IMR-90 (cell line): ENCODE data around the gene SERPINB11. TPM values are rescaled to one million over a fixed set of nuclear protein-coding genes. Genes with fewer than 3 reads are reported as not detected.

ENCODE experiments used
- ATAC-seq: fragments of 200-7000 bp; cut with Tn5 transposase; 2 replicates; pipeline ENCODE4 v1.9.1; 2020; ENCODE audit warnings: low read depth, mild to moderate bottlenecking, moderate library complexity
- BruUV-seq: library from RNA; stranded (reverse); fragments of 400-500 nt; replicated peaks from 2 replicates; lab custom pipeline; 2021; lab: Mats Ljungman, UMichigan
- CTCF ChIA-PET: fragments of 300-600 bp; formaldehyde crosslinking; extraction: SDS; loops from one replicate; lab custom pipeline; 2021; ENCODE audit warnings: antibody characterized with exemption; lab: Yijun Ruan, JAX
- POLR2A ChIA-PET: fragments of 300-600 bp; sonication (Branson Sonifier 250); formaldehyde crosslinking; loops from one replicate; lab custom pipeline; 2022; ENCODE audit warnings: antibody characterized with exemption; ENCODE audit not compliant: unreplicated experiment; lab: Charles Lee
- DNase-seq: peaks from one replicate; pipeline ENCODE4 v3.0.0; 2013
- H2AFZ ChIP-seq: replicated peaks from 2 replicates; pipeline ENCODE3; 2013; ENCODE audit warnings: low read length, mild to moderate bottlenecking; ENCODE audit not compliant: poor library complexity
- H2AK5ac ChIP-seq: 2 replicates; pipeline ENCODE4 v1.6.1; 2013; ENCODE audit warnings: low read depth, low read length, inconsistent platforms
- H2AK9ac ChIP-seq: replicated peaks from 2 replicates; pipeline ENCODE3; 2013; ENCODE audit warnings: mild to moderate bottlenecking, low read depth, low read length, moderate library complexity; ENCODE audit not compliant: poor library complexity
- H2BK120ac ChIP-seq: 2 replicates; pipeline ENCODE4 v1.6.1; 2013; ENCODE audit warnings: low read depth, low read length, inconsistent platforms
- H2BK15ac ChIP-seq: 3 replicates; pipeline ENCODE4 v1.6.1; 2013; ENCODE audit warnings: low read depth, low read length, inconsistent platforms
- H2BK20ac ChIP-seq: 2 replicates; pipeline ENCODE4 v1.6.1; 2013; ENCODE audit warnings: low read depth, mild to moderate bottlenecking, inconsistent platforms, low read length, moderate library complexity
- H2BK5ac ChIP-seq: 2 replicates; pipeline ENCODE4 v1.6.1; 2013; ENCODE audit warnings: mild to moderate bottlenecking, low read depth, low read length, inconsistent platforms; ENCODE audit not compliant: poor library complexity, severe bottlenecking
- H3K14ac ChIP-seq: replicated peaks from 2 replicates; pipeline ENCODE4 v1.6.1; 2013; ENCODE audit warnings: low read depth, low read length, inconsistent platforms
- H3K18ac ChIP-seq: 2 replicates; pipeline ENCODE4 v1.6.1; 2013; ENCODE audit warnings: low read depth, low read length, control low read depth
- H3K23ac ChIP-seq: 2 replicates; pipeline ENCODE4 v1.6.1; 2013; ENCODE audit warnings: low read depth, low read length, inconsistent platforms
- H3K27ac ChIP-seq: 2 replicates; pipeline ENCODE4 v1.5.1; 2013; ENCODE audit warnings: mild to moderate bottlenecking, control low read depth, low read length; ENCODE audit not compliant: insufficient read depth
- H3K27me3 ChIP-seq: 2 replicates; pipeline ENCODE4 v1.6.1; 2013; ENCODE audit warnings: low read length; ENCODE audit not compliant: control insufficient read depth, insufficient read depth
- H3K36me3 ChIP-seq: 2 replicates; pipeline ENCODE4 v1.6.1; 2013; ENCODE audit warnings: low read length, mixed read lengths; ENCODE audit not compliant: control insufficient read depth, insufficient read depth
- H3K4ac ChIP-seq: 2 replicates; pipeline ENCODE4 v1.6.1; 2013; ENCODE audit warnings: low read depth, low read length, inconsistent platforms
- H3K4me1 ChIP-seq: 2 replicates; pipeline ENCODE4 v1.6.1; 2013; ENCODE audit warnings: low read length, mixed read lengths; ENCODE audit not compliant: control insufficient read depth, insufficient read depth
- H3K4me2 ChIP-seq: 2 replicates; pipeline ENCODE4 v1.6.1; 2013; ENCODE audit warnings: low read depth, mild to moderate bottlenecking, control low read depth, low read length, moderate library complexity
- H3K4me3 ChIP-seq: 2 replicates; pipeline ENCODE4 v1.5.1; 2013; ENCODE audit warnings: low read depth, mild to moderate bottlenecking, control low read depth, low read length, moderate library complexity; ENCODE audit not compliant: insufficient read depth
- H3K56ac ChIP-seq: 2 replicates; pipeline ENCODE4 v1.6.1; 2013; ENCODE audit warnings: low read length, inconsistent platforms; ENCODE audit not compliant: insufficient read depth; ENCODE audit errors: extremely low read depth
- H3K79me1 ChIP-seq, 2 experiments: 2 replicates each; pipeline ENCODE4 v1.6.1; 2013; ENCODE audit warnings: low read length in 2 of 2, inconsistent platforms in 1 of 2, low read depth in 1 of 2
- H3K9ac ChIP-seq: 2 replicates; pipeline ENCODE4 v1.6.1; 2013; ENCODE audit warnings: low read depth, low read length, control low read depth
- H3K9me1 ChIP-seq: 2 replicates; pipeline ENCODE4 v1.6.1; 2013; ENCODE audit warnings: low read length, inconsistent platforms; ENCODE audit not compliant: insufficient read depth
- H3K9me3 ChIP-seq: 2 replicates; pipeline ENCODE4 v1.6.1; 2013; ENCODE audit warnings: low read length; ENCODE audit not compliant: control insufficient read depth, insufficient read depth
- H4K20me1 ChIP-seq: 2 replicates; pipeline ENCODE4 v1.6.1; 2013; ENCODE audit warnings: low read length, inconsistent platforms; ENCODE audit not compliant: insufficient read depth
- H4K5ac ChIP-seq: 2 replicates; pipeline ENCODE4 v1.6.1; 2013; ENCODE audit warnings: mild to moderate bottlenecking, low read depth, low read length, control low read depth
- H4K8ac ChIP-seq, 2 experiments: 2 replicates each; pipeline ENCODE4 v1.6.1; 2013; ENCODE audit warnings: low read depth in 2 of 2, low read length in 2 of 2, control low read depth in 1 of 2, inconsistent platforms in 1 of 2
- H4K91ac ChIP-seq: 2 replicates; pipeline ENCODE4 v1.6.1; 2013; ENCODE audit warnings: low read depth, low read length, inconsistent platforms; ENCODE audit not compliant: insufficient read depth
- BHLHE40 ChIP-seq: fragments of 150-350 bp; IDR thresholded peaks from 2 replicates; pipeline ENCODE4 v1.6.1; 2016; ENCODE audit warnings: mild to moderate bottlenecking, low read depth, low read length
- CEBPB ChIP-seq: IDR thresholded peaks from 2 replicates; pipeline ENCODE4 v1.6.1; 2012; ENCODE audit warnings: low read depth, low read length, improper control_type of control experiment
- FOS ChIP-seq: fragments of 150-350 bp; IDR thresholded peaks from 2 replicates; pipeline ENCODE4 v1.6.1; 2016; ENCODE audit warnings: low read depth, low read length
- MAZ ChIP-seq: IDR thresholded peaks from 2 replicates; pipeline ENCODE4 v1.6.1; 2012; ENCODE audit warnings: low read depth, mild to moderate bottlenecking, low read length, improper control_type of control experiment, moderate library complexity, borderline replicate concordance
- MXI1 ChIP-seq: IDR thresholded peaks from 2 replicates; pipeline ENCODE4 v1.6.1; 2012; ENCODE audit warnings: low read depth, mild to moderate bottlenecking, low read length, moderate library complexity, borderline replicate concordance
- NFE2L2 ChIP-seq: fragments of 150-350 bp; IDR thresholded peaks from 2 replicates; pipeline ENCODE4 v1.6.1; 2016; ENCODE audit warnings: low read depth, mild to moderate bottlenecking, low read length
- POLR2A ChIP-seq: IDR thresholded peaks from 2 replicates; pipeline ENCODE4 v1.6.1; 2012; ENCODE audit warnings: mild to moderate bottlenecking, low read depth, low read length
- RAD21 ChIP-seq: IDR thresholded peaks from 2 replicates; pipeline ENCODE4 v1.6.1; 2012; ENCODE audit warnings: low read length, improper control_type of control experiment
- RFX5 ChIP-seq: IDR thresholded peaks from 2 replicates; pipeline ENCODE4 v1.8.0; 2012; ENCODE audit warnings: low read depth, mild to moderate bottlenecking, low read length, moderate library complexity
- SMC3 ChIP-seq: fragments of 150-350 bp; IDR thresholded peaks from 2 replicates; pipeline ENCODE4 v1.6.1; 2016; ENCODE audit warnings: low read depth, mild to moderate bottlenecking, antibody characterized with exemption, low read length, moderate library complexity
- WGBS, 2 experiments: methylation state at CpG; one replicate each; pipeline versions ENCODE4 v1.1.5 to v1.1.7; 2013; ENCODE audit warnings: missing lambda C conversion rate in 2 of 2; ENCODE audit not compliant: insufficient read length in 1 of 2; ENCODE audit errors: extremely low coverage in 2 of 2; 5-methylcytosine and 5-hydroxymethylcytosine counted together
- dilution Hi-C: fragments of 300-500 bp; cut with HindIII; formaldehyde crosslinking; loops from one replicate; pipeline ENCODE4 v1.14.3; 2018; ENCODE audit warnings: low sequenced_read_pairs; ENCODE audit not compliant: unreplicated experiment
- in situ Hi-C: fragments of 300-500 bp; cut with MboI; formaldehyde crosslinking; loops from 3 replicates; pipeline ENCODE4 v1.14.3; 2019; ENCODE audit warnings: low sequenced_read_pairs, inconsistent platforms, mixed read lengths
- intact Hi-C: fragments of 100-400 bp; cut with micrococcal nuclease; formaldehyde crosslinking; loops from 2 replicates; pipeline ENCODE4 v1.10.0; 2022
- polyA plus RNA-seq, 3 experiments: library from polyadenylated mRNA; depleted of rRNA; stranded (reverse); fragments of >200 nt; gene quantifications; 2 replicates each; pipeline ENCODE4 v1.2.3, GENCODE V29; 2012; ENCODE audit warnings: low replicate concordance in 1 of 3
- total RNA-seq: library from RNA; depleted of rRNA; stranded (reverse); fragments of >200 nt; gene quantifications from 2 replicates; pipeline ENCODE4 v1.2.3, GENCODE V29; 2012
- TF ChIP-seq, protein P1 (sequence below): fragments of 150-350 bp; IDR thresholded peaks from 2 replicates; pipeline ENCODE4 v1.6.1; 2016; ENCODE audit warnings: low read depth, mild to moderate bottlenecking, low read length, moderate library complexity, borderline replicate concordance
- TF ChIP-seq, protein P2 (sequence below): fragments of 150-350 bp; IDR thresholded peaks from 2 replicates; pipeline ENCODE4 v1.6.1; 2017; ENCODE audit warnings: mild to moderate bottlenecking, antibody characterized with exemption, low read length, low read depth
- TF ChIP-seq, protein P3 (sequence below): conservative IDR thresholded peaks from 2 replicates; pipeline ENCODE4 v1.5.1; 2012; ENCODE audit warnings: mild to moderate bottlenecking, low read depth, low read length, improper control_type of control experiment

Gene SERPINB11
- total and polyA plus RNA-seq, 2 of the 4 experiments (the other 2 are of a cell fraction): 0.12 to 0.18 TPM

DNA sequence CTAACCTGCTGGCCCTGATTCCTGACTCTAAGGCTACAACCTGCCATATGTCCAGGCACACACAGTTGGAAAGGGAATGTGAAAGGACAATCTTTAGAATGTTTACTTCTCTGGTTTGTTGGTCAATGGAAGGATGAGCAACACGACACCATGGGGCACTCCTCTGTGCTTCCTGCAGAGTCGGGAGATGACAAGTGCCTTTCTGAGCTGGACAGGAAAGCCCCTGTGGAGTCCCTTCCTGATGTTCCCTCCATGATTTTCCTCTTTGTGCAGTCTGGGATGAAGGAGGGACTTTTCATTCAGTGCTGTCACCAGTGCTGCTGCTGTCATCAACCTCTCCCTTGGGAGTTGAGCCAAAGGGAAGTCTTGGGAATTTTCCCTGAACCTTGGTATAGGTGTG is 49.9 kb downstream of the SERPINB11 start:
- ChIA-PET CTCF (no interaction called here), POLR2A (no interaction called here)
- H3K23ac ChIP-seq: no peak overlapping the region
- 59% methylated on average over 2 of the region's 2 CpGs; no CpG with 5 or more reads in 1 of the 2 experiments for WGBS, 2 experiments
- H2BK120ac ChIP-seq: no peak overlapping the region
- H3K4me3 ChIP-seq: no peak overlapping the region
- H3K9me1 ChIP-seq: no peaks in the 10 kb centered on the region
- H4K8ac ChIP-seq: no peak overlapping the region
- H3K27me3 ChIP-seq: peaks cover 2% of the 10 kb centered on the region; the same call in 1 of the 2 replicates
- H2BK20ac ChIP-seq: no peak overlapping the region
- H3K79me1 ChIP-seq: no peaks in the 10 kb centered on the region
- DNase-seq (no peak), ATAC-seq (no peak)
- H3K4ac ChIP-seq: no peak overlapping the region
- no peak overlapping the region for H3K56ac ChIP-seq
- no TSS peak for BruUV-seq
- H2AFZ ChIP-seq: no peak overlapping the region
- H4K5ac ChIP-seq: no peak overlapping the region
- H4K20me1 ChIP-seq: no peaks in the 10 kb centered on the region
- H3K9ac ChIP-seq: no peak overlapping the region
- TF ChIP-seq POLR2A (no peak), MXI1 (no peak), RAD21 (no peak), BHLHE40 (no peak), CEBPB (no peak), FOS (no peak), NFE2L2 (no peak), SMC3 (no peak), MAZ (no peak), RFX5 (no peak)
- TF ChIP-seq, protein P1, sequence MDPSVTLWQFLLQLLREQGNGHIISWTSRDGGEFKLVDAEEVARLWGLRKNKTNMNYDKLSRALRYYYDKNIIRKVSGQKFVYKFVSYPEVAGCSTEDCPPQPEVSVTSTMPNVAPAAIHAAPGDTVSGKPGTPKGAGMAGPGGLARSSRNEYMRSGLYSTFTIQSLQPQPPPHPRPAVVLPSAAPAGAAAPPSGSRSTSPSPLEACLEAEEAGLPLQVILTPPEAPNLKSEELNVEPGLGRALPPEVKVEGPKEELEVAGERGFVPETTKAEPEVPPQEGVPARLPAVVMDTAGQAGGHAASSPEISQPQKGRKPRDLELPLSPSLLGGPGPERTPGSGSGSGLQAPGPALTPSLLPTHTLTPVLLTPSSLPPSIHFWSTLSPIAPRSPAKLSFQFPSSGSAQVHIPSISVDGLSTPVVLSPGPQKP: no peak
- TF ChIP-seq, protein P2, sequence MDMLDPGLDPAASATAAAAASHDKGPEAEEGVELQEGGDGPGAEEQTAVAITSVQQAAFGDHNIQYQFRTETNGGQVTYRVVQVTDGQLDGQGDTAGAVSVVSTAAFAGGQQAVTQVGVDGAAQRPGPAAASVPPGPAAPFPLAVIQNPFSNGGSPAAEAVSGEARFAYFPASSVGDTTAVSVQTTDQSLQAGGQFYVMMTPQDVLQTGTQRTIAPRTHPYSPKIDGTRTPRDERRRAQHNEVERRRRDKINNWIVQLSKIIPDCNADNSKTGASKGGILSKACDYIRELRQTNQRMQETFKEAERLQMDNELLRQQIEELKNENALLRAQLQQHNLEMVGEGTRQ: no peak
- TF ChIP-seq, protein P3, sequence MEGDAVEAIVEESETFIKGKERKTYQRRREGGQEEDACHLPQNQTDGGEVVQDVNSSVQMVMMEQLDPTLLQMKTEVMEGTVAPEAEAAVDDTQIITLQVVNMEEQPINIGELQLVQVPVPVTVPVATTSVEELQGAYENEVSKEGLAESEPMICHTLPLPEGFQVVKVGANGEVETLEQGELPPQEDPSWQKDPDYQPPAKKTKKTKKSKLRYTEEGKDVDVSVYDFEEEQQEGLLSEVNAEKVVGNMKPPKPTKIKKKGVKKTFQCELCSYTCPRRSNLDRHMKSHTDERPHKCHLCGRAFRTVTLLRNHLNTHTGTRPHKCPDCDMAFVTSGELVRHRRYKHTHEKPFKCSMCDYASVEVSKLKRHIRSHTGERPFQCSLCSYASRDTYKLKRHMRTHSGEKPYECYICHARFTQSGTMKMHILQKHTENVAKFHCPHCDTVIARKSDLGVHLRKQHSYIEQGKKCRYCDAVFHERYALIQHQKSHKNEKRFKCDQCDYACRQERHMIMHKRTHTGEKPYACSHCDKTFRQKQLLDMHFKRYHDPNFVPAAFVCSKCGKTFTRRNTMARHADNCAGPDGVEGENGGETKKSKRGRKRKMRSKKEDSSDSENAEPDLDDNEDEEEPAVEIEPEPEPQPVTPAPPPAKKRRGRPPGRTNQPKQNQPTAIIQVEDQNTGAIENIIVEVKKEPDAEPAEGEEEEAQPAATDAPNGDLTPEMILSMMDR: no peak
- no peak overlapping the region for H2AK9ac ChIP-seq
- no peak overlapping the region for H3K14ac ChIP-seq
- H2AK5ac ChIP-seq: no peak overlapping the region
- intact Hi-C loops: loop anchor here (5.0 kb wide), 1 partner anchor 90 kb away; no protein-coding TSS in a partner anchor
- H2BK15ac ChIP-seq: no peak overlapping the region
- H2BK5ac ChIP-seq: no peak overlapping the region
- no peaks in the 10 kb centered on the region for H3K9me3 ChIP-seq
- no peaks in the 10 kb centered on the region for H3K4me1 ChIP-seq
- dilution Hi-C loops: no loop called here
- no peak overlapping the region for H3K18ac ChIP-seq
- in situ Hi-C loops: no loop called here
- H3K36me3 ChIP-seq: no peaks in the 10 kb centered on the region
- no peak overlapping the region for H3K27ac ChIP-seq
- no peak overlapping the region for H4K91ac ChIP-seq
- H3K4me2 ChIP-seq: no peak overlapping the region
